D341Med (cell line): ENCODE measurements around the gene ANXA4.

Experiments used
- DNase-seq: peaks from one replicate; pipeline ENCODE4 v3.0.0; 2012; ENCODE audit warnings: low spot score

ANXA4 gene

GRCh38 chr2:69846182-69847067 is 104.5 kb downstream of the ANXA4 start:
- DNase-seq: no peak

GRCh38 chr2:69847068-69847828 is 105.3 kb downstream of the ANXA4 start:
- DNase-seq: no peak

GRCh38 chr2:69848186-69848790 is 106.4 kb downstream of the ANXA4 start:
- no peak for DNase-seq

GRCh38 chr2:69858261-69858660 is 116.3 kb downstream of the ANXA4 start:
- DNase-seq: no peak

- DNase-seq: no peak
Measured at GRCh38 chr2:69863298-69863697, 121.4 kb downstream of the ANXA4 start.
